GM12875 (cell line): Measurements from ENCODE around the gene IRX2.

Experiments
- H3K4me3 ChIP-seq: one replicate; pipeline ENCODE4 v1.5.1; 2011; ENCODE audit warnings: low read depth, low read length, control low read depth
- CTCF ChIP-seq: IDR thresholded peaks from 2 replicates; pipeline ENCODE4 v1.5.1; 2011; ENCODE audit warnings: low read depth, mild to moderate bottlenecking, control low read depth, inconsistent platforms, low read length, moderate library complexity, borderline replicate concordance; ENCODE audit not compliant: insufficient read depth

Gene IRX2

DNA sequence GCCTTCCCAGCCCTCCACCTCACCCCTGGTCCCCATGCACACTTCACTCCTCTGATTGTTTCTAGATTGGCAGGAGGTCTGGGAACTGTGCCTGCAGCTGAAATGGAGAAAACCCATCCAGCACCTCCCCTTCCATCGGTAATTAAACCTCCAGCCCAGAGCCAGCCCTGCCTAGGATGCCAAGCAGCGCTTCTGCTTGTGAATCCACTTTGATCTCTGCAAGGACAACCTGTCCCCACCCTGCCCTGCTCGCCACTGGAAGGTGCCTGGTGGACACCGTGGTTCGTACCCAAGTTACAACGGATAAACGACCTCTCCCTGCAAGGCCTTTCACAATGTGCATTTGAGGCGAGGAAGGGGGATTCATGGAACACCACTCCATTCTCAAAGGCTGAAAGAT lies 50.6 kb downstream of the IRX2 start:
- no peak overlapping the region for H3K4me3 ChIP-seq
- TF ChIP-seq CTCF, result no peak

DNA sequence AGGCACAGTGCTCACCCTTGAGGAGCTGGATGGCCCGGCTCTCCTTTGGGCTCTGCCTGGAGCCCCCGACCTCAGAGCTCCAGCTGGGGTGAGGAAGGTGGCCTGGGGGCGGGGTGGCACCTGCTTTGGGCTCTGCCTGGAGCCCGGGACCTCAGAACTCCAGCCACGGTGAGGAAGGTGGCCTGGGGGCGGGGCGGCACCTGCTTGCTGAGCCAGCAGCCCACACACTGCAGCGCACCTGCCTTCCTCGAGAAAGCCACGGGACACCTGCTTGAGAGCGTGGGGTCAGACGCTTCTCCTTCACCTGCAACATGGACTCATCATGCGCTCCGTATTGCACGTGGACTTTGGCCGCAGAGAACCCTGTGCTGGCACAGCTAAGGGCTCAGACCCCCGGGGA lies 51.8 kb downstream of the IRX2 start:
- no peak for TF ChIP-seq CTCF
- H3K4me3 ChIP-seq, result no peak overlapping the region

- no peak for TF ChIP-seq CTCF
- no peak overlapping the region for H3K4me3 ChIP-seq
Measured at GRCh38 chr5:2699231-2699630, 52.2 kb downstream of the IRX2 start.

DNA sequence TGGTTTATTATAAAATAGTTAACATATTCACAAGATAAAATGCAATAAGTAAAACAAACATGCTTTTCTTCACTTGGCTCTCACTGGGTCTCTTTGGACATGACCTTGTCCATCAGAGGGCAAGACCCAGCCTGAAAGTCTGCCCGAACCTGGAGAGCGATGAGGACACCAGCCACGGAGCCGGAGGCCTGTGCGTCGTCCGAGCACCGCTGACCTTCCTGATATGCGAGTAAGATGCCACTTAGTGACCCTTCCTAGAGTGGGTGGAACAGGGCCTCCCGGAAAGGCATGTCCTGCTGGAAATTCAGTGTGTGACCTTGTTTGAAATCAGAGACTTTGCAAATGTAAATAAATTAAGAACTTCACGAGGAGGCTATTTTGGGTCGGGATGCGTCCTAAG lies 52.9 kb downstream of the IRX2 start:
- no peak for TF ChIP-seq CTCF
- no peak overlapping the region for H3K4me3 ChIP-seq

GRCh38 chr5:2697446-2698200 lies 53.9 kb downstream of the IRX2 start:
- TF ChIP-seq CTCF, result no peak
- H3K4me3 ChIP-seq, result no peak overlapping the region

GRCh38 chr5:2697041-2697440 lies 54.4 kb downstream of the IRX2 start:
- no peak overlapping the region for H3K4me3 ChIP-seq
- TF ChIP-seq CTCF, result no peak
